ENCODE data around the gene MB.
A peak's percentile ranks its signal among the peaks of the same experiment; 100 is the strongest.

MB gene

DNA sequence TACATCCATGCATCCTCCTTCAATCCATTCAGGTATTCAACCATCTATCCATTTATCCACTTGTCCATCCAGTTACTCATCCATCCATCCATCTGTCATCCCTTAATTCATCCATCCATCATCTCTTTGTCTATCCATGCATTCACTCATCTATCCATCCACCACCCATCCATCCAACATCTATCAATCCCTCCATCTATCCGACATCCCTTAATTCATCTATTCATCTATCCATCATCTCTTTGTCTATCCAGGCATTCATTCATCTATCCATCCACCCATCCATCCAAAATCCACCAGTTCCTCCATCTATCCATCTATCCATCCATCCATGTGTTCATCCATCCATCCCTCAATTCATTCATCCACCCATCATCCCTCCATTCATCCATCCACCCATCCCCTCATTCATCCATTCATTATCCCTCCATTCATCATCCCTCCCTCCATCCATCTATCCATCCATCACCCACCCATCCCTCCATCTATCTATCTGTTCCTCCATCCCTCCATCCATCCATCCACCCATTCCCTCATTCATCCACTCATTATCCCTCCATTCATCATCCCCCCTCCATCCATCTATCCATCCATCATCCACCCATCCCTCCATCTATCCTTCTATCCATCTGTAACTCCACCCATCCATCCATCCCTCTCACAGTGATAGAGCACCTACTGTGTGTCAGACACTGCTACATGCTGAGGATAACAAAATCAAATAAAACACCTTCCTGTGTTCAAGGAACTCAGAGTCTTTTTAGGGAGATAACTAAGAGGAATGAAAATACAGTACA, 1.5 kb upstream of the MB start:
- DNase-seq (ENCODE audit: extremely low read depth in 1 of 2, low read depth in 1 of 2), result no peak

- DNase-seq (ENCODE audit: extremely low read depth in 1 of 2, low read depth in 1 of 2), result no peak
Observed at GRCh38 chr22:35616043-35616442, 1.1 kb downstream of the MB start.

GRCh38 chr22:35615156-35615555, 2.0 kb downstream of the MB start:
- DNase-seq (ENCODE audit: extremely low read depth in 1 of 2, low read depth in 1 of 2), result no peak

- DNase-seq (ENCODE audit: extremely low read depth in 1 of 2, low read depth in 1 of 2), result no peak
Observed at GRCh38 chr22:35614404-35614803, 2.7 kb downstream of the MB start.

DNA sequence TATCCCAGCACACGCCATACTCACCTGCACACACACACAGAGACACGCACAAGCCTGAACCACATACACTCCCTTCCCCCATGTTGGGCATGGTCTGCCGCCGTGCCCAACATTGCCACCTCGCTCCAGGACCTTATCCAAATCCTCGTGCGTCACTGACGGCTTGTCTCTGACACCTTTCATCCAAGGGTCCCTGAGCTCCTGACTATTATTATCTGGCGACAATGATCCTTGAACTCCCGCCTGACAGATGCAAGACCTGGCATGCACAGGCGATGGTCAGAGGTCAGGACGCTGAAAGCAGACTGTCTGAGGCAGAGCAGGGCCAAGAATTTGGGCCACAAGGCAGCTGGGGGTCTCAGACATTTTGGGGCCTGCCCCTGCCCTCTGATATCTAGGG, 4.2 kb downstream of the MB start:
- DNase-seq (ENCODE audit: extremely low read depth in 1 of 2, low read depth in 1 of 2), result no peak

DNA sequence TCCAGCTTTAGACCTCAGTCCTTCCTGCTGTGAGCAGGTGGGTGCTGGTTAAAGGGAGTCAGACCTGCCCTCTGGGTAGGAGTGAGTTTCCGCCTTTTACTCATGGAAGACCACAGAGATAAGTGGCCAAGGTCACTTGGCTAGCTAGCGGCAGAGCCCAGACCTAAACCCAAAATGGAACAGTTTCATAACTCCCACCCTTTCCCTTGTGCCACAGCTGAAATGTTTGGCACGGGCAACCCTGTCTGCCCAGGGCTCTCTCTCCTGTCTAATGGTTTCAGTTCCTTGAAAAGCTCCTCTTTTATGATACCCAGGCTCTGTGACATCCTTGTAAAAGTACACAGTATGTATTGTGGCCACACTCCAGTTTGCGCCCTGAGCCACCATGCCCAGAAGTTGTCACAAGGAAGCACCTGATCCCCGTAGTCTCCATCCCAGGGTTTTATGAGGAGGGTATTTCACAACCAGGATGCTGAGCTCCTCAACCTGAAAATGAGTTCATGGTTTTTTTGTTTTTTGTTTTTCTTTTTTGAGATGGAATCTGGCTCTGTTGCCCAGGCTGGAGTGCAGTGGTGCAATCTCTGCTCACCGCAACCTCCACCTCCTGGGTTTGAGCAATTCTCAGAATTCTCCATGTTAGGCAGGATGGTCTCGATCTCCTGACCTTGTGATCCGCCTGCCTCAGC, 5.1 kb downstream of the MB start:
- DNase-seq (ENCODE audit: extremely low read depth in 1 of 2, low read depth in 1 of 2), result no peak

GRCh38 chr22:35611200-35611890, 5.8 kb downstream of the MB start:
- no peak for DNase-seq (ENCODE audit: extremely low read depth in 1 of 2, low read depth in 1 of 2)

GRCh38 chr22:35610741-35611140, 6.4 kb downstream of the MB start:
- no peak for DNase-seq (ENCODE audit: extremely low read depth in 1 of 2, low read depth in 1 of 2)

GRCh38 chr22:35609761-35610160, 7.4 kb downstream of the MB start:
- DNase-seq (ENCODE audit: extremely low read depth in 1 of 2, low read depth in 1 of 2), result no peak

- DNase-seq (ENCODE audit: extremely low read depth in 1 of 2, low read depth in 1 of 2), result no peak
Observed at GRCh38 chr22:35609261-35609660, 7.9 kb downstream of the MB start.

DNA sequence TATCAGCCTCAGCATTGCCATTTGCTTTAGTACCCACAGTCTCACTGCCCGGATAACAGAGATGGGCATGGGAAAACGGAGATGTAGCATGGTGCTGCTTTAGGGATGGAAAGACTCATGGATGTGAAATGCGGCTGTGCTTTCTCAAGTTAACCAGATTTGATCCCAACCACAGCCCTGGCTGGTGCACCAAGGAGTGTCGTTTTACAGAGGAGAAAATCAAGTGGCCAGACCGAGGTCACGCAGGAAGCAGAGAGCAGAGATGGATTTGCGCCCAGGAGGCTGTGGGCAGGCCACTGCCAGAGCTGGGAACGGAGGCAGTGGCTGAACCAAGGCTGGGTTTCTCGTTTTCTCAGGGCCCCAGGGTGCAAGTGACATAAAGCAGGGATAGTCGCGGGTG, 9.0 kb downstream of the MB start:
- DNase-seq (ENCODE audit: extremely low read depth in 1 of 2, low read depth in 1 of 2), result no peak

DNA sequence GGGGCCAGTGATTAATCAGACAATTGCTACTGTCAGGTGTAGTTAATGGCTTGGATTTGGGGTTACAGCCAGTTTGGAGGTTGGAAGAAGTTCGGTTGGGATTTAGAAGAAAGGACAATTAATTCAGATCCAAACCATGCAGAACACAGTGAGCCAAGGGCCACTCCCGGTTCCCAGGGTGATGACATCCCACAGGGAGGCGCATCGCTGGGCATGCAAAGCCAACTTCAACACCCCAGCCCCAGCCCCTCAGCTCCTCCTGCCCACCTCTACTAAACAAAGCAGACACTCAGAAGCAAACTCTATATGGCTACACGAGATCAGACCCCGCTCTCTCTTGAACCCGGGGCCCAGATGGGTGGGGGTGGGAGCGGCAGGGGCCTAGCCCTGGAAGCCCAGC, 10.2 kb downstream of the MB start:
- no peak for DNase-seq (ENCODE audit: extremely low read depth in 1 of 2, low read depth in 1 of 2)

GRCh38 chr22:35605851-35606481, 11.2 kb downstream of the MB start:
- no peak for DNase-seq (ENCODE audit: extremely low read depth in 1 of 2, low read depth in 1 of 2)

- DNase-seq (ENCODE audit: extremely low read depth in 1 of 2, low read depth in 1 of 2), result no peak
Observed at GRCh38 chr22:35605369-35605680, 11.8 kb downstream of the MB start.

DNA sequence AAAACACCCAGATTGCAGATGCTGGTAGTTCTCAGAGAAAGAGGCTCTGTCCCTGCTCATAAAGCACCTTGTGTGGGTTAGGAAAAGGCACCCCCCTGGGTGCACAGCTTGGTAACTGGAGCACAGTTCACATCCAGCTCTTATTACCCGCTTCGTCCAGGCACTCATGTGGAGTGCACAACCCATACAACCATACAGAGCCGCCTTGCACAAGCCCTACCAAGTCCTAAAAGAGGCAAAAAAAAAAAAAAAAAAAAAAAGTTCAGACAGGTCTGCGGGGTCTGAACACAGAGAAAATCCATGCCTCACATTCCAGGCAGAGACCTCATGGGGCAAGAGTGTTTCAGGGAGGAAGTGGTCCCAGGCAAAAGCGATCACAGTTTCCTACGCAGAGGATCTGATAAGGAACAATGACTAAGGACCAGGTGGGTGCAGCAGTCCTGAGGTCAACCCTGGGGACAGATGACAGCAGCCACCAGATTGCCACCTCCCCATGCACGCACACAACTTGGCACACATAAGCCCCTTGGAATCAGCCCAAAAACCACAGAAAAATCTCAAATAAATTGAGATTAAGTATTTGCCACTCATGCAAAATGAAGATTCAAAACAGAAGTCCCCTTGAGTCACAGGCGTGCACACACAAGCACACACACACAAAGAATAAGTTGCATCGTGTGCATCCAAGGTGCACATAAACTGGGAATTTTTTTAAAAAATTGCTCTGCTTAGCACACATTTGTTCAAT, 12.3 kb downstream of the MB start:
- peak in 1 of 2 donors; percentile 44 for DNase-seq (ENCODE audit: extremely low read depth in 1 of 2, low read depth in 1 of 2)

DNA sequence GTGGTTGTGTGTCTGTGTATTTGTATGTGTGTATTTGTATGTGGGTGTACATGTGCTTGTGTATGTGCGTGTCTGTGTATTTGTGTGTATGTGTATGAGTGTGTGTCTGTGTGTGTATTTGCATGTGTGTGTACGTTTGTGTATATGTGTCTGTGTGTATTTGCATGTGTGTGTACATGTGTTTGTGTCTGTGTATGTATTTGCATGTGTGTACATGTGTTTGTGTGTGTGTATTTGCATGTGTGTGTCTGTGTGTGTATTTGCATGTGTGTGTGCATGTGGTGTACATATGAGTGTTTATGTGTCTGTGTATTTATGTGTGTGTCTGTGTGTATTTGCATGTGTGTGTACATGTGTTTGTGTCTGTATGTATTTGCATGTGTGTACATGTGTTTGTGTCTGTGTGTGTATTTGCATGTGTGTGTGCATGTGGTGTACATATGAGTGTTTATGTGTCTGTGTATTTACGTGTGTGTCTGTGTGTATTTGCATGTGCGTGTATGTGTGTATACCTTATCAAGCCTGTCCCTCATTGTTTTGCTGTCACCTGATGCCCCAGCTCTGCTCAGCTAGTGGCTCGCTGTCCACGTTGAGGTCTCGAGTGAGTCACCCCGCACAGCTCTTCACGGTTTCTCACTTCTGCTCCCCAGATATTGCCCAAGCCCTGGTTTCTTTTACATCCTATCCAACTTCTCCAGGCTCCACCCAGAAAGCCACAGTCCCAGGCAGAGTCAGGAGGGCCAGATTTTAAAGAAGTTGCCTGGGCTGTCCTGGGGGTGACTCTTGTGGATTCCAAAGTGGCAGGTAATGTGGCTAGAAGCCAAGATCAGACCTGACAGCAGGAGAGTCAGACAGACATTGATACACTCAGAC, 15.2 kb downstream of the MB start:
- DNase-seq (ENCODE audit: extremely low read depth in 1 of 2, low read depth in 1 of 2), result no peak

DNA sequence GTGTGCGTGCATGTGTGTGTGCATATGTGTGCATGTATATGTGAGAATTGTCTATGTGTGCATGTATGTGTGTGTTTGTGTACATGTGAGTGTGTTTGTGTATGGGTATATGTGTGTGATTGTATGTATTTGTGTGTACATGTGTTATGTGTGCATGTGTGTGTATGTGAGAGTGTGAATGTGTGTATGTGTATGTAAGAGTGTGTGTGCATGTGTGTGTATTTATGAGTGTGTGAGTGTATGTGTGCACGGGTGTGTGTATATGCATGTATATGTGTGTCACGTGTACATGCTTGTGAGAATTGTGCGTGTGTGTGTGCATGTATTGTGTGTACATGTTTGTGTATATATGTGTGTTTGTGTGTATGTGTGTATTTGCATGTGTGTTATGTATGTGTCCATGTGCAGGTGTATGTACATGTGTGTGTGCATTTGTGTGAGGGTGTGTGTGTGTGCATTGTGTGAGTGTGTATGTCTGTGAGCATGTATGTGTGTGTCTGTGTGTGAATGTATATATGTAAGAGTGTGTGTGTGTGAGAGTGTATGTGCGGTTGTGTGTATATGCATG, 16.0 kb downstream of the MB start:
- no peak for DNase-seq (ENCODE audit: extremely low read depth in 1 of 2, low read depth in 1 of 2)

GRCh38 chr22:35600476-35600875, 16.7 kb downstream of the MB start:
- no peak for DNase-seq (ENCODE audit: extremely low read depth in 1 of 2, low read depth in 1 of 2)

DNA sequence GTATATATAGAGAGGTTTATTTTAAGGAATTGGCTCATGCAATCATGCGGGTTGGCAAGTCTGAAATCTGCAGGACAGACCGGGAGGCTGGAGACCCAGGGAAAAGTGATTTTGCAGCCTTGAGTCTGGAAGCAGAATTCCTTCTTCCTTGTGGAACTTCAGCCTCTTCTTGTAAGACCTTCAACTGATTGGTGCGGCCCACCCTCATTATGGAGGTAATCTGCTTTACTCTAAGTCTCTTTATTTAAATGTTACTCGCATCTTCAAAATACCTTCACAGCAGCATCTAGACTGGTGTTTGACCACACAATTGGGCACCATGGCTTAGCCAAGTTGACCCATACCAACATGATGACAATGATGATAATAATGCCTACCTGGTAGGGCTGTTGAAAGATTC, 17.8 kb downstream of the MB start:
- DNase-seq (ENCODE audit: extremely low read depth in 1 of 2, low read depth in 1 of 2), result no peak

- no peak for DNase-seq (ENCODE audit: extremely low read depth in 1 of 2, low read depth in 1 of 2)
Observed at GRCh38 chr22:35598396-35598710, 18.8 kb downstream of the MB start.
